K562 (cell line): Measurements from ENCODE around the gene UBASH3A.

Source experiments
- CREM ChIP-seq: IDR thresholded peaks from 2 replicates; pipeline ENCODE4 v1.6.1; 2014; ENCODE audit warnings: antibody characterized with exemption, low read depth
- CTCF ChIP-seq, 3 experiments: IDR thresholded peaks in 2 of 3; conservative IDR thresholded peaks in 1 of 3; 2 replicates each; pipeline ENCODE4 v1.5.1; 2011 to 2012; ENCODE audit warnings: low read length in 3 of 3, mild to moderate bottlenecking in 3 of 3, control low read depth in 2 of 3, improper control_type of control experiment in 1 of 3, inconsistent platforms in 1 of 3, low read depth in 1 of 3, mixed read lengths in 1 of 3, moderate library complexity in 1 of 3; ENCODE audit not compliant: insufficient read depth in 2 of 3
- GABPB1 ChIP-seq: sonication (generic); formaldehyde crosslinking; IDR thresholded peaks from 2 replicates; pipeline ENCODE4 v1.8.0; 2022; ENCODE audit warnings: mild to moderate bottlenecking, missing genetic modification reagents
- IRF9 ChIP-seq: fragments of 450-650 bp; IDR thresholded peaks from 2 replicates; pipeline ENCODE4 v1.6.1; 2016; ENCODE audit warnings: missing biosample characterization, missing genetic modification characterization
- NR2C2 ChIP-seq, 2 experiments: fragments of 200-800 bp in 1 of 2; sonication (Bioruptor generic) in 1 of 2; sonication (generic) in 1 of 2; formaldehyde crosslinking in 1 of 2; IDR thresholded peaks; 2 replicates each; pipeline versions ENCODE4 v1.6.1 to v1.8.0; 2016 to 2022; ENCODE audit warnings: mild to moderate bottlenecking in 1 of 2, missing compliant biosample characterization in 1 of 2, missing genetic modification characterization in 1 of 2, missing genetic modification reagents in 1 of 2
- POLR2AphosphoS5 ChIP-seq: IDR thresholded peaks from 2 replicates; pipeline ENCODE4 v1.6.1; 2011; ENCODE audit warnings: mild to moderate bottlenecking, low read depth, low read length, moderate library complexity; ENCODE audit not compliant: control insufficient read depth, insufficient read depth
- TRIM24 ChIP-seq, 2 experiments: fragments of 450-650 bp; IDR thresholded peaks; 2 replicates each; pipeline ENCODE4 v1.6.1; 2016
- ZNF668 ChIP-seq: fragments of 250-450 bp; sonication (Bioruptor Pico); IDR thresholded peaks from 2 replicates; pipeline ENCODE4 v1.8.0; 2022; ENCODE audit warnings: mild to moderate bottlenecking, inconsistent platforms

- TF ChIP-seq IRF9 (no peak), GABPB1 (CRISPR knock-in tag) (no peak), CTCF (IDR thresholded peaks at IDR 0.05 in 2 of 3, conservative IDR thresholded peaks at IDR 0.05 in 1 of 3; ENCODE audit: insufficient read depth in 2 of 3, low read depth in 1 of 3, low read length in 3 of 3) (no peak), CREM (no peak), TRIM24 (IDR thresholded peaks at IDR 0.05) (no peak), POLR2AphosphoS5 (no peak), NR2C2 (CRISPR knock-in tag; IDR thresholded peaks at IDR 0.05) (no peak), NR2C2 (tag; IDR thresholded peaks at IDR 0.05) (no peak), ZNF668 (no peak)
Measured at GRCh38 chr21:42452401-42453223, 48.9 kb downstream of the UBASH3A start.
